ENCODE data around the gene DCD.

DNA sequence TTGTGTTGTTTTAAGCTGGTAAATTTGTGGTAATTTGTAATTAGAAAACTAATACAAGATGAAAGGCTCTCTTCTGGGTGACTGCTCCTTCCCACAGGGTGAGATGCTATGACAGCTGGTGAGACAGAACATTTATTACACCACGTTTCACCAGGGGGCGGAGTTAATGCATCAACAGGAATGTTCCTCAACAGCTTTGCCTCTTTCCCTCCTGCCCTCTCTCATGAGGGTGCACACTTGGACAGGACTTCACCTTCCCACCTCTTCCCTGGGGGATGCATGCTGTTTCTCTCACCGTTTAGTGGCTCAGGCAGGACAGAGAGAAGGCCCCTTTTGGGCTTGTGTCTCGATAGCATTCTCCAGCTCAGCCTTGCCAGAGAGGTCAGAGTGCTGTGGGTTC, 46.3 kb downstream of the DCD start:
- TF ChIP-seq CTCF (IDR thresholded peaks at IDR 0.05; ENCODE audit: insufficient read depth, low read depth, low read length) (no peak), EZH2 (IDR thresholded peaks at IDR 0.05; ENCODE audit: insufficient read depth, low read length) (no peak)

Measured in astrocyte (in vitro differentiated cells and primary cell).